HCT116 (cell line): ENCODE data around the gene GCSAM.

ENCODE experiments used
- CEBPB ChIP-seq: IDR thresholded peaks from 2 replicates; pipeline ENCODE4 v1.6.1; 2012; ENCODE audit warnings: low read depth
- CTCF ChIP-seq, 3 experiments: fragments of 200-600 bp in 1 of 3; sonication (generic) in 1 of 3; IDR thresholded peaks in 2 of 3; conservative IDR thresholded peaks in 1 of 3; 2 replicates each; pipeline ENCODE4 v1.5.1; 2012 to 2017; ENCODE audit warnings: low read depth in 2 of 3, low read length in 2 of 3, antibody characterized with exemption in 1 of 3, borderline replicate concordance in 1 of 3, control low read depth in 1 of 3, mild to moderate bottlenecking in 1 of 3, mixed read lengths in 1 of 3, mixed run types in 1 of 3, moderate library complexity in 1 of 3; ENCODE audit not compliant: insufficient read depth in 1 of 3
- EZH2 ChIP-seq: fragments of 200-600 bp; sonication (generic); IDR thresholded peaks from 2 replicates; pipeline ENCODE4 v1.6.1; 2017; ENCODE audit warnings: antibody characterized with exemption, mixed run types
- EZH2phosphoT487 ChIP-seq: fragments of 200-600 bp; IDR thresholded peaks from 2 replicates; pipeline ENCODE4 v1.6.1; 2018; ENCODE audit warnings: antibody characterized with exemption, borderline replicate concordance
- FOSL1 ChIP-seq: IDR thresholded peaks from 2 replicates; pipeline ENCODE4 v1.6.1; 2012; ENCODE audit warnings: low read depth
- MAX ChIP-seq: IDR thresholded peaks from 2 replicates; pipeline ENCODE4 v1.6.1; 2012
- POLR2A ChIP-seq: IDR thresholded peaks from 2 replicates; pipeline ENCODE4 v1.7.0; 2011; ENCODE audit warnings: borderline replicate concordance; ENCODE audit not compliant: insufficient read depth, insufficient read length; ENCODE audit errors: extremely low read depth
- REST ChIP-seq: IDR thresholded peaks from 2 replicates; pipeline ENCODE4 v1.6.1; 2012; ENCODE audit warnings: low read depth
- SP1 ChIP-seq: IDR thresholded peaks from 2 replicates; pipeline ENCODE4 v1.6.1; 2012; ENCODE audit warnings: low read depth
- SRF ChIP-seq: IDR thresholded peaks from 2 replicates; pipeline ENCODE4 v1.6.1; 2012; ENCODE audit warnings: low read depth
- TCF7L2 ChIP-seq: IDR thresholded peaks from 2 replicates; pipeline ENCODE4 v1.7.0; 2011; ENCODE audit warnings: borderline replicate concordance, inconsistent platforms; ENCODE audit not compliant: insufficient read depth, insufficient read length; ENCODE audit errors: extremely low read depth
- YY1 ChIP-seq: IDR thresholded peaks from 2 replicates; pipeline ENCODE4 v1.6.1; 2011; ENCODE audit warnings: low read length, low read depth, moderate library complexity, mild to moderate bottlenecking; ENCODE audit not compliant: insufficient replicate concordance; ENCODE audit errors: extremely low read depth

- TF ChIP-seq SP1 (no peak), POLR2A (no peak), FOSL1 (no peak), CEBPB (no peak), CTCF (IDR thresholded peaks at IDR 0.05 in 2 of 3, conservative IDR thresholded peaks at IDR 0.05 in 1 of 3; ENCODE audit: borderline replicate concordance in 1 of 3, insufficient read depth in 1 of 3, low read depth in 2 of 3, low read length in 2 of 3) (no peak), MAX (no peak), SRF (no peak), EZH2 (no peak), TCF7L2 (no peak), REST (no peak), EZH2phosphoT487 (no peak), YY1 (no peak)
These were observed 18.4 kb downstream of the GCSAM start for GRCh38 chr3:112114576-112115160.
